ENCODE measurements around the gene IL20RA. TPM values are rescaled to one million over a fixed set of nuclear protein-coding genes. Genes with fewer than 3 reads are reported as not detected.

The IL20RA gene
- total and polyA plus RNA-seq, 9 donors = 2.2 to 19.3 (median 5.8) TPM

DNA sequence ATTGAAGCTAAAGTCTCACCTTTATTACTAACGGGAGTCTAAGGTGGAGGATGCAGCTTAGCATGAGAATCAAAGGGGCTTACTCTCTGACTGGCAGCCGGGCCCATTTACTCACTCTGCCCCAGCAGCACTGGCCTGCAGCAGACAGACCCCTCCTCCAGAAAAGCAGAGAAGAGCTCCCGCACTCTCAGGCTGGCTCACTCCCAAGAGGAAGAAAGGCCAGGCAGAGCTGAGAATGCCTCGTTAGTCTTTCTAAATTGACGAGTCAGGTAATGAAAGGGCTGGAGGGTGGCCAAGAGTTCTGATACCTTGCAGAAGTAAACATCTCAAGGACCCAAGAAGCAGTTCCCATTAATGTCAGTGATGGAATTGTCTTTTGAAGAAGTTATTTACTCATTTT lies 44.5 kb upstream of the IL20RA start:
- DNase-seq = no peak
- no peaks in the 10 kb centered on the region for H3K4me1 ChIP-seq (ENCODE audit: insufficient read depth)
- 28 to 33% (median 33%) methylated on average over 5 of the region's 5 CpGs for WGBS, 3 donors

GRCh38 chr6:137087902-137088301 lies 43.1 kb upstream of the IL20RA start:
- DNase-seq = no peak
- TF ChIP-seq, protein P1, sequence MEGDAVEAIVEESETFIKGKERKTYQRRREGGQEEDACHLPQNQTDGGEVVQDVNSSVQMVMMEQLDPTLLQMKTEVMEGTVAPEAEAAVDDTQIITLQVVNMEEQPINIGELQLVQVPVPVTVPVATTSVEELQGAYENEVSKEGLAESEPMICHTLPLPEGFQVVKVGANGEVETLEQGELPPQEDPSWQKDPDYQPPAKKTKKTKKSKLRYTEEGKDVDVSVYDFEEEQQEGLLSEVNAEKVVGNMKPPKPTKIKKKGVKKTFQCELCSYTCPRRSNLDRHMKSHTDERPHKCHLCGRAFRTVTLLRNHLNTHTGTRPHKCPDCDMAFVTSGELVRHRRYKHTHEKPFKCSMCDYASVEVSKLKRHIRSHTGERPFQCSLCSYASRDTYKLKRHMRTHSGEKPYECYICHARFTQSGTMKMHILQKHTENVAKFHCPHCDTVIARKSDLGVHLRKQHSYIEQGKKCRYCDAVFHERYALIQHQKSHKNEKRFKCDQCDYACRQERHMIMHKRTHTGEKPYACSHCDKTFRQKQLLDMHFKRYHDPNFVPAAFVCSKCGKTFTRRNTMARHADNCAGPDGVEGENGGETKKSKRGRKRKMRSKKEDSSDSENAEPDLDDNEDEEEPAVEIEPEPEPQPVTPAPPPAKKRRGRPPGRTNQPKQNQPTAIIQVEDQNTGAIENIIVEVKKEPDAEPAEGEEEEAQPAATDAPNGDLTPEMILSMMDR (IDR thresholded peaks at IDR 0.05) = no peak
- no peak for TF ChIP-seq POLR2A (IDR thresholded peaks at IDR 0.05)
- TF ChIP-seq EP300 (IDR thresholded peaks at IDR 0.05) = no peak
- H3K9me3 ChIP-seq = no peaks in the 10 kb centered on the region
- H3K27me3 ChIP-seq = no peaks in the 10 kb centered on the region
- no peak overlapping the region for H3K4me3 ChIP-seq
- no peak overlapping the region for H3K27ac ChIP-seq
- no peaks in the 10 kb centered on the region for H3K4me1 ChIP-seq (ENCODE audit: insufficient read depth)
- intact Hi-C loops (cut with DNase I) = loop anchor here in 1 of 4 donors (5.0 kb wide), 1 partner anchor 554 kb away; no protein-coding TSS in a partner anchor
- 85 to 89% (median 87%) methylated on average over 3 of the region's 3 CpGs for WGBS, 3 donors
- H3K36me3 ChIP-seq = no peaks in the 10 kb centered on the region

More for the DNA sequence above, 44.5 kb upstream of the IL20RA start:
- no peaks in the 10 kb centered on the region for H3K27me3 ChIP-seq
- H3K27ac ChIP-seq = no peak overlapping the region
- no peaks in the 10 kb centered on the region for H3K36me3 ChIP-seq
- TF ChIP-seq, protein P1 (IDR thresholded peaks at IDR 0.05) = no peak
- no peak for TF ChIP-seq EP300 (IDR thresholded peaks at IDR 0.05)
- no peak for TF ChIP-seq POLR2A (IDR thresholded peaks at IDR 0.05)
- intact Hi-C loops (cut with DNase I) = loop anchor here in 1 of 4 donors (5.0 kb wide), 1 partner anchor 553 kb away; no protein-coding TSS in a partner anchor
- H3K4me3 ChIP-seq = no peak overlapping the region
- no peaks in the 10 kb centered on the region for H3K9me3 ChIP-seq

DNA sequence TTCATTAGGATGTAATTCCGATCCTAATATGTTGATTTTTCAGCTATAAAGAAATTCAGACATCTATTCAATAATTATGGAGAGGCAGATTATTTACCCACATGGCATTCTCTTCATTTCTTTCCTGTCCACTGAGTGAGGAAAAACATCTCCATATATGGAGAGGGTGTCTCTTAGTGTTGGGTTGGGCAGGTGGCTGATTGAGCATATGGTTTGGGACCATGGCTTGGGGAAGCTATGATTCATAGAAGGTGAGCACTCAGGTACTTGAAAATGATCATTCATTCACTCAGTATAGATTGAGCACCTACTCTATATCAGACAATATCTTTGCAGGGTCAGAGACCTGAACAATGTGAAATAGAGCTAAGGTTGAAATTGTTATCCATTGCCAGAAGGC lies 41.3 kb upstream of the IL20RA start:
- no peak for DNase-seq
- Histone ChIP-seq H3K4me3 (no peak overlapping the region), H3K4me1 (ENCODE audit: insufficient read depth) (no peaks in the 10 kb centered on the region), H3K9me3 (no peaks in the 10 kb centered on the region), H3K27me3 (no peaks in the 10 kb centered on the region), H3K27ac (no peak overlapping the region), H3K36me3 (no peaks in the 10 kb centered on the region)
- 90 to 98% (median 90%) methylated on average over 1 of the region's 1 CpG for WGBS, 3 donors
- intact Hi-C loops (cut with DNase I) = loop anchor here in 1 of 4 donors (5.0 kb wide), 1 partner anchor 556 kb away; no protein-coding TSS in a partner anchor
- TF ChIP-seq, protein P1 (IDR thresholded peaks at IDR 0.05) = no peak
- no peak for TF ChIP-seq POLR2A (IDR thresholded peaks at IDR 0.05)
- TF ChIP-seq EP300 (IDR thresholded peaks at IDR 0.05) = no peak

DNA sequence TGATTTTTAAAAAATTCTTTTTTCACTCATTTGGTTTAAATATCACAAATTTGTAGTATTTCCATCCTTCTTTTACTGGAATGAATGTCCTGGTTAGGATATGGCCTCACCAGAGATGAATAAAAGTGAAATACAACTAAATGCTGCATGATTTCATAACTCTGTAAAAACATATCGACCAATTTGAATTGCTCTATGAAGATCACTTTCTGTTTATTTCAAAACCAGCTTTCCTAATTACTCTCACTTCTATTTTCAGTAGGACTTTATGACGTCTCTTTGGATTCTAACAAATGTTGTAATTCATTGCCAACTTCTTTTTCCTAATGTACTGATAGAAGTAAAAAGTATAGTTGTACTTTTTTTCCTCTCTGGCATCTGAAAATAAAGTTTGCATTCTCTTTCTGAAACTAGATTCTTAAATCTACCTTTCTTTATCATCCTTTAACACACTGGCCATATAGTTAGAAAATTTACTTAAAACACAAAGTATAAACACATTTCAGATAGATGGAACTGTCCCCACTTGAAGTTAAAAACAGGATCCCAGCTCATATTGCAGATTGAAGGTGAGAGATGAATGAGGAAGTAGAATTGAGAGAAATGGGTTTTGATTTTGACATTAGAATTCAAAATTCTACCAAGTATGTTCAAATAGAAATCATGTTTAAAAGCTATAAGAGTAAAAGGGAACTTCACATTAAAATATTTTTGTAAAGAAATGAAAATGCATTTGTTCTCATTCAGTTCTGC lies 40.3 kb upstream of the IL20RA start:
- Histone ChIP-seq H3K36me3 (no peaks in the 10 kb centered on the region), H3K4me3 (no peak overlapping the region), H3K27me3 (no peaks in the 10 kb centered on the region), H3K27ac (no peak overlapping the region), H3K9me3 (no peaks in the 10 kb centered on the region), H3K4me1 (ENCODE audit: insufficient read depth) (no peaks in the 10 kb centered on the region)
- WGBS, 3 donors = 51 to 59% (median 56%) methylated on average over 2 of the region's 2 CpGs
- TF ChIP-seq POLR2A (IDR thresholded peaks at IDR 0.05) (no peak), EP300 (IDR thresholded peaks at IDR 0.05) (no peak)
- TF ChIP-seq, protein P1 (IDR thresholded peaks at IDR 0.05) = no peak
- no peak for DNase-seq
- intact Hi-C loops (cut with DNase I) = loop anchor here in 1 of 4 donors (5.0 kb wide), 1 partner anchor 557 kb away; no protein-coding TSS in a partner anchor

Data from ovary (tissue), 9 donors.